OCI-LY3 (cell line): ENCODE measurements around the gene ZC3H14.

Experiments used
- H2AFZ ChIP-seq: fragments of 200-600, 300-600 bp; shearing (Covaris generic); 2 replicates; pipeline ENCODE4 v1.6.0; 2014; ENCODE audit warnings: antibody characterized with exemption, low read depth, low read length
- H3K27ac ChIP-seq: fragments of 200-600, 300-600 bp; sonication (generic); 2 replicates; pipeline ENCODE4 v1.5.1; 2014; ENCODE audit warnings: mild to moderate bottlenecking, low read length, moderate library complexity, mixed read lengths
- H3K27me3 ChIP-seq: fragments of 200-600, 300-600 bp; sonication (generic); 2 replicates; pipeline ENCODE4 v1.6.1; 2014; ENCODE audit warnings: low read depth, low read length, mixed read lengths
- H3K36me3 ChIP-seq: fragments of 200-600, 300-600 bp; sonication (generic); replicated peaks from 2 replicates; pipeline ENCODE3; 2014; ENCODE audit warnings: low read depth, low read length, mixed read lengths
- H3K4me1 ChIP-seq: fragments of 300-600, 200-600 bp; sonication (generic); 2 replicates; pipeline ENCODE4 v1.6.1; 2014; ENCODE audit warnings: low read length, mixed read lengths
- H3K4me2 ChIP-seq: fragments of 200-600, 300-600 bp; sonication (generic); 2 replicates; pipeline ENCODE4 v1.6.1; 2014; ENCODE audit warnings: low read length, mixed read lengths
- H3K4me3 ChIP-seq: fragments of 300-600, 200-600 bp; sonication (generic); 2 replicates; pipeline ENCODE4 v1.5.1; 2014; ENCODE audit warnings: antibody characterized with exemption, mild to moderate bottlenecking, low read length, moderate library complexity
- H3K79me2 ChIP-seq: fragments of 300-600, 200-600 bp; shearing (Covaris generic); 2 replicates; pipeline ENCODE4 v1.6.1; 2014; ENCODE audit warnings: mild to moderate bottlenecking, low read length, mixed read lengths
- H3K9ac ChIP-seq: fragments of 300-600, 200-600 bp; shearing (Covaris generic); 2 replicates; pipeline ENCODE4 v1.6.0; 2014; ENCODE audit warnings: mild to moderate bottlenecking, low read length, moderate library complexity
- H3K9me3 ChIP-seq: fragments of 200-600, 300-600 bp; shearing (Covaris generic); 2 replicates; pipeline ENCODE4 v1.6.1; 2014; ENCODE audit warnings: low read length, mixed read lengths; ENCODE audit not compliant: insufficient read depth
- H4K20me1 ChIP-seq: fragments of 200-600, 300-600 bp; sonication (generic); 2 replicates; pipeline ENCODE4 v1.6.1; 2016; ENCODE audit warnings: low read length, mixed read lengths; ENCODE audit not compliant: insufficient read depth
- CTCF ChIP-seq: fragments of 200-600, 300-600 bp; sonication (generic); IDR thresholded peaks from 2 replicates; pipeline ENCODE4 v1.5.1; 2014; ENCODE audit warnings: antibody characterized with exemption, low read length, low read depth
- EZH2phosphoT487 ChIP-seq: fragments of 200-600 bp; shearing (Covaris generic); IDR thresholded peaks from 2 replicates; pipeline ENCODE4 v1.6.1; 2018; ENCODE audit warnings: antibody characterized with exemption, mixed run types, low read depth

Gene ZC3H14

GRCh38 chr14:88607829-88608228, 45.0 kb downstream of the ZC3H14 start:
- Histone ChIP-seq H3K9me3 (no peaks in the 10 kb centered on the region), H3K4me3 (no peak overlapping the region)

GRCh38 chr14:88611878-88612277, 49.0 kb downstream of the ZC3H14 start:
- Histone ChIP-seq H3K9me3 (no peaks in the 10 kb centered on the region), H3K27ac (no peak overlapping the region), H3K79me2 (no peaks in the 10 kb centered on the region), H2AFZ (no peak overlapping the region), H3K4me2 (no peak overlapping the region), H4K20me1 (0 out of 2 replicates have a peak, but pooled peaks cover 3% of the 10 kb centered on the region), H3K4me3 (no peak overlapping the region), H3K4me1 (peaks cover 13% of the 10 kb centered on the region), H3K36me3 (peaks cover 65% of the 10 kb centered on the region), H3K9ac (no peak overlapping the region), H3K27me3 (no peaks in the 10 kb centered on the region)
- TF ChIP-seq CTCF (no peak), EZH2phosphoT487 (no peak)

More at GRCh38 chr14:88607829-88608228, 45.0 kb downstream of the ZC3H14 start:
- H3K9ac ChIP-seq, result no peak overlapping the region
- H3K27me3 ChIP-seq, result no peaks in the 10 kb centered on the region
- no peak overlapping the region for H3K27ac ChIP-seq
- TF ChIP-seq EZH2phosphoT487 (no peak), CTCF (no peak)
- H3K4me2 ChIP-seq, result no peak overlapping the region
- H2AFZ ChIP-seq, result no peak overlapping the region
- H4K20me1 ChIP-seq, result no peaks in the 10 kb centered on the region
- no peaks in the 10 kb centered on the region for H3K79me2 ChIP-seq
- peaks cover under 1% of the 10 kb centered on the region; the same call in 1 of the 2 replicates for H3K4me1 ChIP-seq
- H3K36me3 ChIP-seq, result peaks cover 59% of the 10 kb centered on the region

GRCh38 chr14:88612981-88613380, 50.1 kb downstream of the ZC3H14 start:
- H3K27me3 ChIP-seq, result no peaks in the 10 kb centered on the region
- H4K20me1 ChIP-seq, result 0 out of 2 replicates have a peak, but pooled peaks cover 3% of the 10 kb centered on the region
- H3K4me3 ChIP-seq, result no peak overlapping the region
- H3K9me3 ChIP-seq, result no peaks in the 10 kb centered on the region
- TF ChIP-seq CTCF (no peak), EZH2phosphoT487 (no peak)
- H3K79me2 ChIP-seq, result no peaks in the 10 kb centered on the region
- H3K9ac ChIP-seq, result no peak overlapping the region
- peaks cover 56% of the 10 kb centered on the region for H3K36me3 ChIP-seq
- H3K4me1 ChIP-seq, result peaks cover 13% of the 10 kb centered on the region
- no peak overlapping the region for H3K4me2 ChIP-seq
- H3K27ac ChIP-seq, result no peak overlapping the region
- H2AFZ ChIP-seq, result no peak overlapping the region

- Histone ChIP-seq H3K27me3 (no peaks in the 10 kb centered on the region), H3K36me3 (peaks cover 56% of the 10 kb centered on the region), H3K4me2 (no peak overlapping the region), H3K9me3 (no peaks in the 10 kb centered on the region), H3K27ac (no peak overlapping the region), H2AFZ (no peak overlapping the region), H4K20me1 (0 out of 2 replicates have a peak, but pooled peaks cover 3% of the 10 kb centered on the region), H3K4me1 (peaks cover 13% of the 10 kb centered on the region), H3K79me2 (no peaks in the 10 kb centered on the region), H3K9ac (no peak overlapping the region), H3K4me3 (no peak overlapping the region)
- TF ChIP-seq CTCF, result no peak
- no peak for TF ChIP-seq EZH2phosphoT487
Observed at GRCh38 chr14:88613552-88614010, 50.7 kb downstream of the ZC3H14 start.
